K562 (cell line): ENCODE data around the gene MRPL4. TPM values are rescaled to one million over a fixed set of nuclear protein-coding genes. Genes with fewer than 3 reads are reported as not detected.

Source experiments
- ATAC-seq: fragments of 200-7000 bp; cut with Tn5 transposase; 3 replicates; pipeline ENCODE4 v1.9.1; 2020; ENCODE audit warnings: moderate library complexity
- BruUV-seq: library from RNA; stranded (reverse); fragments of 400-500 nt; replicated peaks from 2 replicates; lab custom pipeline; 2021; lab: Mats Ljungman, UMichigan
- CTCF ChIA-PET: fragments of 300-600 bp; formaldehyde crosslinking; extraction: SDS; loops from one replicate; lab custom pipeline; 2021; ENCODE audit warnings: low intra/inter-chr PET ratio; lab: Yijun Ruan, JAX
- POLR2A ChIA-PET: fragments of 300-600, 350-650 bp; sonication (Branson Sonifier 250); formaldehyde crosslinking; extraction: SDS; loops from one replicate; lab custom pipeline; 2021; ENCODE audit warnings: antibody characterized with exemption, inconsistent platforms; lab: Yijun Ruan, JAX
- DNase-seq, 4 experiments: peaks; one replicate each; pipeline versions ENCODE4 v3.0.0 to v3.0.0-alpha.2; 2011 to 2018; ENCODE audit warnings: low spot score in 3 of 4, mixed read lengths in 3 of 4; ENCODE audit errors: extremely low read depth in 1 of 4
- FAIRE-seq: peaks from 2 replicates; lab custom pipeline; 2011; peaks lifted over from hg19 to GRCh38; lab: Jason Lieb, UNC
- H2AFZ ChIP-seq: 2 replicates; pipeline ENCODE4 v1.6.0; 2011; ENCODE audit warnings: low read depth, low read length, control low read depth, inconsistent platforms
- H3K27ac ChIP-seq: fragments of 200-600 bp; 3 replicates; pipeline ENCODE4 v1.8.0; 2011; ENCODE audit warnings: low read depth, mild to moderate bottlenecking, control low read depth, inconsistent platforms, low read length, moderate library complexity, mixed read lengths; ENCODE audit errors: extremely low read depth
- H3K27me3 ChIP-seq, 2 experiments: fragments of 300-600 bp in 1 of 2; 2 replicates in 1 of 2; 3 replicates in 1 of 2; pipeline versions ENCODE4 v1.6.0 to v1.8.0; 2011; ENCODE audit warnings: inconsistent platforms in 2 of 2, low read length in 2 of 2, mild to moderate bottlenecking in 1 of 2, mixed read lengths in 1 of 2, moderate library complexity in 1 of 2; ENCODE audit not compliant: control insufficient read depth in 2 of 2, insufficient read depth in 2 of 2
- H3K36me3 ChIP-seq: fragments of 300-600 bp; 3 replicates; pipeline ENCODE4 v1.8.0; 2011; ENCODE audit warnings: mild to moderate bottlenecking, low read length, inconsistent platforms; ENCODE audit not compliant: control insufficient read depth, insufficient read depth
- H3K4me1 ChIP-seq, 2 experiments: fragments of 200-600 bp in 1 of 2; replicated peaks in 1 of 2; 2 replicates in 1 of 2; 3 replicates in 1 of 2; pipeline versions ENCODE4 v1.5.1 to v1.8.0; 2011; ENCODE audit warnings: inconsistent platforms in 2 of 2, low read length in 2 of 2, mild to moderate bottlenecking in 1 of 2, mixed read lengths in 1 of 2, moderate library complexity in 1 of 2; ENCODE audit not compliant: control insufficient read depth in 2 of 2, insufficient read depth in 2 of 2
- H3K4me2 ChIP-seq: 2 replicates; pipeline ENCODE4 v1.6.1; 2011; ENCODE audit warnings: low read length, control low read depth, inconsistent platforms, mixed read lengths; ENCODE audit not compliant: insufficient read depth
- H3K4me3 ChIP-seq: fragments of 200-600 bp; sonication (generic), shearing (Covaris generic); 2 replicates; pipeline ENCODE4 v1.5.1; 2016; ENCODE audit warnings: control low read depth, inconsistent platforms
- H3K79me2 ChIP-seq: fragments of 200-600 bp; 3 replicates; pipeline ENCODE4 v1.8.0; 2011; ENCODE audit warnings: low read length, inconsistent platforms; ENCODE audit not compliant: control insufficient read depth, insufficient read depth
- H3K9ac ChIP-seq, 2 experiments: 2 replicates each; pipeline versions ENCODE4 v1.6.0 to v1.6.1; 2011; ENCODE audit warnings: low read depth in 2 of 2, low read length in 2 of 2, control low read depth in 1 of 2, inconsistent platforms in 1 of 2, mild to moderate bottlenecking in 1 of 2, mixed read lengths in 1 of 2; ENCODE audit not compliant: insufficient read depth in 1 of 2
- H3K9me1 ChIP-seq: one replicate; pipeline ENCODE4 v1.6.0; 2011; ENCODE audit warnings: inconsistent platforms, mild to moderate bottlenecking, low read length, moderate library complexity; ENCODE audit not compliant: control insufficient read depth, insufficient read depth
- H3K9me3 ChIP-seq: replicated peaks from 2 replicates; pipeline ENCODE4 v1.5.1; 2011; ENCODE audit warnings: low read depth, low read length, inconsistent platforms; ENCODE audit not compliant: control insufficient read depth, insufficient read depth
- H4K20me1 ChIP-seq: replicated peaks from 2 replicates; pipeline ENCODE4 v1.6.1; 2011; ENCODE audit warnings: low read length, inconsistent platforms, mixed read lengths; ENCODE audit not compliant: control insufficient read depth, insufficient read depth
- ELF2 ChIP-seq: fragments of 250-450 bp; sonication (Bioruptor Pico); IDR thresholded peaks from 2 replicates; pipeline ENCODE4 v1.5.0; 2021; ENCODE audit warnings: mild to moderate bottlenecking
- FOS ChIP-seq: IDR thresholded peaks from 3 replicates; pipeline ENCODE4 v1.6.1; 2011; ENCODE audit not compliant: insufficient read length; ENCODE audit errors: extremely low read depth
- SPI1 ChIP-seq: IDR thresholded peaks from 2 replicates; pipeline ENCODE4 v1.6.1; 2011; ENCODE audit warnings: low read depth, low read length, control low read depth, borderline replicate concordance
- ZBTB40 ChIP-seq, 2 experiments: fragments of 450-650 bp in 1 of 2; sonication (generic) in 1 of 2; formaldehyde crosslinking in 1 of 2; IDR thresholded peaks; 2 replicates each; pipeline versions ENCODE4 v1.7.1 to v1.9.0; 2016 to 2022; ENCODE audit warnings: inconsistent platforms in 1 of 2, mild to moderate bottlenecking in 1 of 2, missing genetic modification reagents in 1 of 2
- ZFP36 ChIP-seq: fragments of 150-350 bp; IDR thresholded peaks from 2 replicates; pipeline ENCODE4 v1.6.1; 2018; ENCODE audit warnings: low read length, low read depth; ENCODE audit not compliant: partially characterized antibody
- WGBS: fragments of 100-300 bp; shearing (Covaris generic); methylation state at CpG from one replicate; pipeline ENCODE4 v1.1.6; 2016; ENCODE audit warnings: low coverage, mixed read lengths; ENCODE audit not compliant: insufficient coverage; ENCODE audit errors: missing lambda C conversion rate; 5-methylcytosine and 5-hydroxymethylcytosine counted together
- in situ Hi-C: fragments of 300-500 bp; cut with MboI; formaldehyde crosslinking; loops from 4 replicates; pipeline ENCODE4 v1.15.0; 2018; ENCODE audit warnings: inconsistent platforms, mixed read lengths
- intact Hi-C: fragments of 100-400 bp; cut with micrococcal nuclease; formaldehyde crosslinking; loops from 2 replicates; pipeline ENCODE4 v1.14.2; 2022
- polyA plus RNA-seq, 8 experiments: library from polyadenylated mRNA; depleted of rRNA in 4 of 8; stranded (reverse) in 5 of 8; unstranded in 3 of 8; fragments of >200 nt; fragmentation: Nextera tagmentation in 2 of 8; fragmentation: Illumina TruSeq in 1 of 8; extraction: Ambion mirVana in 2 of 8; extraction: Trizol in 1 of 8; gene quantifications; 2 replicates each; pipeline versions ENCODE4 v1.2.1 to v1.2.3, GENCODE V29; 2011 to 2014; ENCODE audit warnings: inconsistent platforms in 1 of 8, missing spikeins in 1 of 8
- total RNA-seq, 7 experiments: library from RNA; depleted of rRNA in 6 of 7; stranded (reverse); fragments of >200 nt in 6 of 7; fragmentation: Illumina TruSeq in 2 of 7; extraction: Trizol in 2 of 7; gene quantifications; 2 replicates each; pipeline versions ENCODE4 v1.2.1 to v1.2.3, GENCODE V29; 2011 to 2021; ENCODE audit warnings: low replicate concordance in 1 of 7
- TF ChIP-seq, protein P1 (sequence below), 2 experiments: fragments of 150-350 bp in 1 of 2; IDR thresholded peaks; 2 replicates each; pipeline ENCODE4 v1.6.1; 2012 to 2016; ENCODE audit warnings: low read depth in 2 of 2, low read length in 2 of 2, mild to moderate bottlenecking in 1 of 2, moderate library complexity in 1 of 2

The MRPL4 gene
- total and polyA plus RNA-seq, 9 of the 15 experiments (the other 6 are each of a cell fraction or from before 2014, with no cell fraction given), result 1.4 to 239 (median 64.9) TPM

DNA sequence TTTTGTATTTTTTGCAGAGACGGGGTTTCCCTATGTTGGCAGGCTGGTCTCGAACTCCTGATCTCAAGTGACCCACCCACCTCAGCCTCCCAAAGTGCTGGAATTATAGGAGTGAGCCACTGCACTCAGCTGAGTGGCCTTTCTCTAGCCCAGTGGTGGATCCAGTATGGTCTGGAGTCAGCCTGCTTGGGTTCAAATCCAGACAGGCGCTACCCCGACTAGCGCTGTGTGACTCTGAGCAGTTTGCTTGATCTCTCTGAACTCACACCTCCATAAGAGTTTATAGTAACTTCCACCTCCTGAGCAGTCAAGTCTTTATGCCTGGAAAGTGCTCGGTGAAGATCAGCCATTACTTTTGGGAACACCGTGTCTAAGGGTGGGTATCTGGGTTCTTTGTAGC, 31.3 kb upstream of the MRPL4 start (continued):
- TF ChIP-seq ZFP36 (peak; percentile 58), ELF2 (no peak)

DNA sequence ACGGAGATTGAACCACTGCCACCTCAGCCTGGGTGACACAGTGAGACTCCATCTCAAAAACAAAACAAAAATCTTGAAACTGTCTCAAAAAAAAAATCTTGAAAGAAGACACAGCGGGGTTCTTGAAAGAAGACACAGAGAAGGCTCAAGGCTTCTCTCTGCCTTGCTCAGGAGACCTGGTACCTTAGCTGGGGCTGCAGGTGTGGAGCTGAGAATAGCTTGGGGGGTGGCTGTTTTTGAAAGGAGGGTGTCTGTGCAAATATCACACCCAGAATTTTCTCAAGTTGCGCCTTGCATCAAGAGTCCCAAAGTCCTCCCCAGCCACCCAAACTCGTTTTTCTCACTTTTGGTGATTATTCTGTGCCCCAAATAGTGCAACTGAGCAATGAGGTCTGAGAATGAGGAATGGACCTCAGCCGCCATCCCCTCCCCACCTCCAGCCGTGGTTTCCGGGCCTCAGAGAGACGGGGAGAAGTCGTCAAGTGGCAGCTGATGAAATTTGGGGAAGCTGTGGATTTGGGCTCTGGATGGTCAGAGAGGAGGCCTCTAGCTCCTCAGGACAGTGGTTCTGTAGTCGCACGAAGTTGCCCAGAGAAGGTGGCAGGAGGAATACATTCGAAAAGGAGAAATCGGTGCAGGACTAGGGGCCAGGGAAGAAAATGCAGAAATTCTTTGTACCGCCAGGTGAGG, 29.7 kb upstream of the MRPL4 start:
- H4K20me1 ChIP-seq, result 0 out of 2 replicates have a peak, but pooled peaks cover 3% of the 10 kb centered on the region
- ATAC-seq (no peak), FAIRE-seq (no peak), DNase-seq (no peak)
- H2AFZ ChIP-seq, result no peak overlapping the region
- H3K9me1 ChIP-seq, result no peaks in the 10 kb centered on the region
- peak overlapping the region in 1 of 2 experiments; percentile 20; a peak in 1 of 4 replicates for H3K9ac ChIP-seq
- intact Hi-C loops, result no loop called here
- no TSS peak for BruUV-seq
- peaks cover 11% of the 10 kb centered on the region; the same call in 1 of the 3 replicates for H3K36me3 ChIP-seq
- no peak overlapping the region for H3K27ac ChIP-seq
- H3K4me2 ChIP-seq, result no peak overlapping the region
- ChIA-PET POLR2A (interaction anchor here (0.7 to 1.6 kb wide), 3 partner anchors 12 to 81 kb away, joined by 3 to 4 read pairs (median 3); no protein-coding TSS in a partner anchor), CTCF (no interaction called here)
- WGBS, result 76% methylated on average over 7 of the region's 14 CpGs
- H3K4me1 ChIP-seq, result peaks cover 7 to 21% of the 10 kb centered on the region in 2 experiments; a peak in 3 of 5 replicates
- H3K79me2 ChIP-seq, result no peaks in the 10 kb centered on the region
- in situ Hi-C loops, result no loop called here
- H3K27me3 ChIP-seq, result no peaks in the 10 kb centered on the region
- no peaks in the 10 kb centered on the region for H3K9me3 ChIP-seq
- H3K4me3 ChIP-seq, result no peak overlapping the region
- no peak for TF ChIP-seq FOS
- TF ChIP-seq, protein P1, sequence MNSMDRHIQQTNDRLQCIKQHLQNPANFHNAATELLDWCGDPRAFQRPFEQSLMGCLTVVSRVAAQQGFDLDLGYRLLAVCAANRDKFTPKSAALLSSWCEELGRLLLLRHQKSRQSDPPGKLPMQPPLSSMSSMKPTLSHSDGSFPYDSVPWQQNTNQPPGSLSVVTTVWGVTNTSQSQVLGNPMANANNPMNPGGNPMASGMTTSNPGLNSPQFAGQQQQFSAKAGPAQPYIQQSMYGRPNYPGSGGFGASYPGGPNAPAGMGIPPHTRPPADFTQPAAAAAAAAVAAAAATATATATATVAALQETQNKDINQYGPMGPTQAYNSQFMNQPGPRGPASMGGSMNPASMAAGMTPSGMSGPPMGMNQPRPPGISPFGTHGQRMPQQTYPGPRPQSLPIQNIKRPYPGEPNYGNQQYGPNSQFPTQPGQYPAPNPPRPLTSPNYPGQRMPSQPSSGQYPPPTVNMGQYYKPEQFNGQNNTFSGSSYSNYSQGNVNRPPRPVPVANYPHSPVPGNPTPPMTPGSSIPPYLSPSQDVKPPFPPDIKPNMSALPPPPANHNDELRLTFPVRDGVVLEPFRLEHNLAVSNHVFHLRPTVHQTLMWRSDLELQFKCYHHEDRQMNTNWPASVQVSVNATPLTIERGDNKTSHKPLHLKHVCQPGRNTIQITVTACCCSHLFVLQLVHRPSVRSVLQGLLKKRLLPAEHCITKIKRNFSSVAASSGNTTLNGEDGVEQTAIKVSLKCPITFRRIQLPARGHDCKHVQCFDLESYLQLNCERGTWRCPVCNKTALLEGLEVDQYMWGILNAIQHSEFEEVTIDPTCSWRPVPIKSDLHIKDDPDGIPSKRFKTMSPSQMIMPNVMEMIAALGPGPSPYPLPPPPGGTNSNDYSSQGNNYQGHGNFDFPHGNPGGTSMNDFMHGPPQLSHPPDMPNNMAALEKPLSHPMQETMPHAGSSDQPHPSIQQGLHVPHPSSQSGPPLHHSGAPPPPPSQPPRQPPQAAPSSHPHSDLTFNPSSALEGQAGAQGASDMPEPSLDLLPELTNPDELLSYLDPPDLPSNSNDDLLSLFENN (IDR thresholded peaks at IDR 0.05; ENCODE audit: low read depth in 2 of 2, low read length in 2 of 2), result no peak
- no peak for TF ChIP-seq ZBTB40 (IDR thresholded peaks at IDR 0.05)
- TF ChIP-seq ZBTB40 (CRISPR knock-in tag; IDR thresholded peaks at IDR 0.05), result no peak
- no peak for TF ChIP-seq SPI1
